ENCODE results near the gene VPS37D. TPM values are rescaled to one million over a fixed set of nuclear protein-coding genes. Genes with fewer than 3 reads are reported as not detected.
"Not testable (repeated sequence)": the region's sequence is repeated elsewhere in the genome, so short reads cannot be mapped to it uniquely, and the experiment has no call there.

VPS37D gene
- total RNA-seq, 4 donors from 2014 or later: 2.4 to 6.9 (median 4.1) TPM

DNA sequence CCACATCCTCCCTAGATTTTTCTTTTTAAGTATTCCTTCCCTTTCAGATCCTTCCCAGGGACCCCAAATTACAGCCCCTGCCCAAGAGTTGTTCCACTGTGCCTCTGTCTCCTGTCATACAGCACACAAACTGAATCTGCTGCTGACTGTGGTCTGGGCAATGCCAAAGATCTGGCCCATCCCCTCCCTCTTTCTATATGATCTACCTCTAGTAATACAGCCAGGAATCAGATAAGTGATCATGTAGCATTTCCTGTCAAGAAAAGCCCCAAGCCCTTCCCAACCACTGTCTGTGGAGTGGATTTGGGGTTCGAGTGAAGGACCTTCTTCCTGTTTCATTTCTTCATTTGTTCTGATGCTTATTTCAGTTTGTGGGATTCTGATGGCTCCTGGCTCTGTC, 45.1 kb downstream of the VPS37D start:
- no peak overlapping the region for H3K4me3 ChIP-seq (ENCODE audit: low read depth, poor library complexity, severe bottlenecking)
- TF ChIP-seq, protein P1, sequence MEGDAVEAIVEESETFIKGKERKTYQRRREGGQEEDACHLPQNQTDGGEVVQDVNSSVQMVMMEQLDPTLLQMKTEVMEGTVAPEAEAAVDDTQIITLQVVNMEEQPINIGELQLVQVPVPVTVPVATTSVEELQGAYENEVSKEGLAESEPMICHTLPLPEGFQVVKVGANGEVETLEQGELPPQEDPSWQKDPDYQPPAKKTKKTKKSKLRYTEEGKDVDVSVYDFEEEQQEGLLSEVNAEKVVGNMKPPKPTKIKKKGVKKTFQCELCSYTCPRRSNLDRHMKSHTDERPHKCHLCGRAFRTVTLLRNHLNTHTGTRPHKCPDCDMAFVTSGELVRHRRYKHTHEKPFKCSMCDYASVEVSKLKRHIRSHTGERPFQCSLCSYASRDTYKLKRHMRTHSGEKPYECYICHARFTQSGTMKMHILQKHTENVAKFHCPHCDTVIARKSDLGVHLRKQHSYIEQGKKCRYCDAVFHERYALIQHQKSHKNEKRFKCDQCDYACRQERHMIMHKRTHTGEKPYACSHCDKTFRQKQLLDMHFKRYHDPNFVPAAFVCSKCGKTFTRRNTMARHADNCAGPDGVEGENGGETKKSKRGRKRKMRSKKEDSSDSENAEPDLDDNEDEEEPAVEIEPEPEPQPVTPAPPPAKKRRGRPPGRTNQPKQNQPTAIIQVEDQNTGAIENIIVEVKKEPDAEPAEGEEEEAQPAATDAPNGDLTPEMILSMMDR (IDR thresholded peaks at IDR 0.05): no peak
- no peak for TF ChIP-seq POLR2A (IDR thresholded peaks at IDR 0.05)
- 83 to 86% methylated on average over 1 of the region's 1 CpG for WGBS, 2 donors
- DNase-seq (ENCODE audit: low spot score in 2 of 2): no peak
- intact Hi-C loops (cut with DNase I; ENCODE audit: low total_unique reads): no loop called here

DNA sequence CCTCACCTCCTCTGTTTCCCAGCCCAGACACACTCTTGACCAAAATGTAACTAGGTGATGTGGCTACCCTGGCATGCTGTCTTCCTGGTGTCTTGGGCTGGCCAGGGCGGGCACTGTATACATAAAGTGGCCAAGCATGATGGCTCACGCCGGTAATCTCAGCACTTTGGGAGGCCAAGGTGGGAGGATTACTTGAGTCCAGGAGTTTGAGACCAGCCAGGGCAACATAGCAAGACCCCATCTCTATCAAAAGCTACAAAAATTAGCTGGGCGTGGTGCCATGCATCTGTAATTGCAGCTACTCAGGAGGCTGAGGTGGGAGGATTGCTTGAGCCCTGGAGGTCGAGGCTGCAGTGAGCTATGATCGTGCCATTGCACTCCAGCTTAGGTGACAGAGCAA, 45.7 kb downstream of the VPS37D start:
- intact Hi-C loops (cut with DNase I; ENCODE audit: low total_unique reads); H3K4me3 ChIP-seq (ENCODE audit: low read depth, poor library complexity, severe bottlenecking); DNase-seq (ENCODE audit: low spot score in 2 of 2): not testable (repeated sequence)
- WGBS, 2 donors: 93 to 97% methylated on average over 6 of the region's 6 CpGs

DNA sequence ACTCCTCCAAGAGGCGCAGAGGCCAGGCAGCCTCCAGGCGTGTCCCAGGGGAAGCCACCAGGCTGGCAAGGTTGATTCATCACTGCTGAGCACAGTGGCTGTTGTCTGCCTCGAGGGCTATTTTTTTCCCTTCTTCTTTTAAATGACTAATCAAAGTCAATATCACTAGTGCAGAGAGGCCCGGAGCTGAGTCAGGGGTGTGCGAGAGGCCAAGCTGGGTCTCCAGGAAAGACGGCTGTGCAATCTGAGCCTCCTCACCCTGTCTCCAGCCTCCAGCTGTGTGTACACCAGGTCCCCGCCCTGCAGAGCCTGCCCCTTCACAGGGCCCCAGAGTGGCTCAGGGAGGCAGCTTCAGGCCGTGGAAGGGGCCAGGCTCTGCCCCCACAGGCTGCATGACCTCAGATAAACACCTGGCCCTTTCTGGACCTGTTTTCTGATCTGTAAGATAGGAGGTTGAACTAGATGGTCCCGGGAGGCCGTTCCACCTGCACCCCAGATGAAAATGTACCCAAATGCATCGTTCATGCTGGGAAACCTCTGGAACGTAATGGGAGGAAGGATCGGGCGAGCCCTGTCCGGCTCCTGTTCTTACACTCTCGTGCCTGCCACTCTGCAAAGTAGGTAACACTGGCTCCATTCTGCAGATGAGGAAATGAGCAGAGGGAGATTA, 48.2 kb downstream of the VPS37D start:
- intact Hi-C loops (cut with DNase I; ENCODE audit: low total_unique reads): no loop called here
- TF ChIP-seq POLR2A (IDR thresholded peaks at IDR 0.05): no peak
- TF ChIP-seq, protein P1 (IDR thresholded peaks at IDR 0.05): peak in 1 of 3 donors; percentile 21
- DNase-seq (ENCODE audit: low spot score in 2 of 2): no peak
- 62 to 66% methylated on average over 15 to 16 of the region's 16 CpGs for WGBS, 2 donors
- no peak overlapping the region for H3K4me3 ChIP-seq (ENCODE audit: low read depth, poor library complexity, severe bottlenecking)

DNA sequence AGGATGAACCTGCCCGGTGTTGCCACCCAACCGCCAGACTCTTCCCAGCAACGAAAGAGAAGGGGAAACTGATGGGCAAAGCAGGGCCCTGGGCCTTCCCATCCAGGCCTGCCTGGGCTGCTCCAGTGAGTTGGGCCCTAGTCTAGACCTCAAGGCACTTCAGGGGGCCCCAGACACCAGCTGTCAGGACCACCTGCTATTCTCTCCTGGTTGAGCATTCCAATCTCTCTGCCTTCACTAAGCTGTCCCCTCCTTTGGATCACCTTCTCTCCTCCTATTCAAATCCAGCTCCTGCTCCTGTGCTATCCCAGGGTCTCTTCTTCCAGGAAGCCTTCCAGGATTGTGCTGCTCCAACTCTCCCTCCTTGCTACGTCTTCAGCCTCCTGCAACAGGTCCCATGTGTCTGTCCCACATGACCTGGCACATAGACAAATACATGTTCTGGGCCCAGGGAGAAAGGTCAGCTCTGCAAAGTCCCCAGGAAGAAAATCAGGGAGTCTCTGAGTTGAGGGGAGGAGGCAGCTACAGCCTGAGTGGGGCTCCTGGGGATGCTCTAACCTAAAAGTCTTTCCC, 48.8 kb downstream of the VPS37D start:
- TF ChIP-seq, protein P1 (IDR thresholded peaks at IDR 0.05): no peak
- no peak for TF ChIP-seq POLR2A (IDR thresholded peaks at IDR 0.05)
- no peak for DNase-seq (ENCODE audit: low spot score in 2 of 2)
- 83 to 85% methylated on average over 4 of the region's 4 CpGs for WGBS, 2 donors
- no peak overlapping the region for H3K4me3 ChIP-seq (ENCODE audit: low read depth, poor library complexity, severe bottlenecking)
- intact Hi-C loops (cut with DNase I; ENCODE audit: low total_unique reads): no loop called here

DNA sequence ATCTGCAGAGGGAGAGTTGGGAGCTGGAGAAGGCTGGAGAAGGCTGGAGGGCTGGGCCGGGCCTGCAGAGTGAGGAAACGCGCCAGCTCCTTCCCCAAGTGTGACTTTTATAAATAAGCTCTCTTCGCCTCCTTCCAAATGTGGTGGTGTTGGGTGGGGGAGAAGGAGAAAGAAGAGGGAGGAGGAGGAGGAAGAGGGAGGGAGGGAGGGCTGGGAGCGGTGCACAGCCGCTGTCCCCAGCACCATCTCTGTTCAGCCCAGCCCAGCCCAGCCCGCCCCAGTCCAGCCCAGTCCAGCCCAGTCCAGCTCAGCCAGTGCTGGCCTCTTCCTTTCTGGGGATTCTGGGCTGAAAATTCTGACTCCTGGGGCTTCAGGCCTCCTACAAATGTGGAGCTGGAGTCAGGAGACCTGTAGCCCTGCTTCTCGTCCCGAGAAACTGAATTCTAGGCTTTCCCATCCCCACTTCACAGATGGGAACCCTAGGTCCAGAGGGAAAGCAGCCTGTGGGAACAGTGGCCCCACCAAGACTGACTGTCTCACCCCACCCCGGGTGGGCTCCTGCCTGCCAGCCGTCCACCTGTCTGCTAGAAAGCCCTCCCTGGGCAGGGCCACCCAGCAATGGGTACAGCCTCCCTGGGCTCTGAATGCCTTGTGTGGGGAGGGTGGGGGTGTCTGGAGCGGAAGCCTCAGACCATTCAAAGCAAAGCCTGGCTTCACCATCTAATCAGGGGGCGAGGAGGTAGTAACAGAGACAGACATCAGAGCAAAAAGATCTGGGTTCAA, 49.6 kb downstream of the VPS37D start:
- TF ChIP-seq, protein P1 (IDR thresholded peaks at IDR 0.05): no peak
- TF ChIP-seq POLR2A (IDR thresholded peaks at IDR 0.05): no peak
- H3K4me3 ChIP-seq (ENCODE audit: low read depth, poor library complexity, severe bottlenecking): no peak overlapping the region
- WGBS, 2 donors: 70 to 77% methylated on average over 13 of the region's 13 CpGs
- DNase-seq (ENCODE audit: low spot score in 2 of 2): no peak
- intact Hi-C loops (cut with DNase I; ENCODE audit: low total_unique reads): no loop called here

DNA sequence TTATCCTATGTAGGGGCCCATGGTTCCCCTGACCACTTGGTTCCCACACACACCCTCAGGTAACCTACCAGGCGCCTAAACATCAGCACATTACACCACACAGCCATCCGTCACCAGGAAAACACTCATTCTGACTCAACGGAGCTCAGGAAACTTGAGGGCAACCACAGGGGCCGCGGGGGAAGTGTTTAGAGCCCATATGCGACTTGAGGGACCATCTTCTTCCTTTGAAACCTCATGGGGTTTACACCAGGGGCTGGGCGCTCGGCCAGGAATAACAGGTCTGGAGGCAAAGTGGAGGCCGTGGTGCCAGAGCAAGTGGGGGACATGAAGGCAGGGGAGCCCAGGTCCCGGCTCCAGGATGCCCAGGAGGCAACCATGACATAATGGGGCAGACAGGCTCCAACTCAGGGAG, 50.4 kb downstream of the VPS37D start:
- no peak for TF ChIP-seq POLR2A (IDR thresholded peaks at IDR 0.05)
- TF ChIP-seq, protein P1 (IDR thresholded peaks at IDR 0.05): no peak
- intact Hi-C loops (cut with DNase I; ENCODE audit: low total_unique reads): no loop called here
- no peak overlapping the region for H3K4me3 ChIP-seq (ENCODE audit: low read depth, poor library complexity, severe bottlenecking)
- WGBS, 2 donors: 56 to 66% methylated on average over 10 of the region's 10 CpGs
- DNase-seq (ENCODE audit: low spot score in 2 of 2): no peak
